Middle frontal gyrus (tissue), 1 donor: ENCODE results near the gene CHST1.

Experiments
- DNase-seq: peaks from one replicate; pipeline ENCODE4 v3.0.0-alpha.2; 2015; ENCODE audit warnings: low spot score; ENCODE audit errors: extremely low spot score

The CHST1 gene, protein sequence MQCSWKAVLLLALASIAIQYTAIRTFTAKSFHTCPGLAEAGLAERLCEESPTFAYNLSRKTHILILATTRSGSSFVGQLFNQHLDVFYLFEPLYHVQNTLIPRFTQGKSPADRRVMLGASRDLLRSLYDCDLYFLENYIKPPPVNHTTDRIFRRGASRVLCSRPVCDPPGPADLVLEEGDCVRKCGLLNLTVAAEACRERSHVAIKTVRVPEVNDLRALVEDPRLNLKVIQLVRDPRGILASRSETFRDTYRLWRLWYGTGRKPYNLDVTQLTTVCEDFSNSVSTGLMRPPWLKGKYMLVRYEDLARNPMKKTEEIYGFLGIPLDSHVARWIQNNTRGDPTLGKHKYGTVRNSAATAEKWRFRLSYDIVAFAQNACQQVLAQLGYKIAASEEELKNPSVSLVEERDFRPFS

DNA sequence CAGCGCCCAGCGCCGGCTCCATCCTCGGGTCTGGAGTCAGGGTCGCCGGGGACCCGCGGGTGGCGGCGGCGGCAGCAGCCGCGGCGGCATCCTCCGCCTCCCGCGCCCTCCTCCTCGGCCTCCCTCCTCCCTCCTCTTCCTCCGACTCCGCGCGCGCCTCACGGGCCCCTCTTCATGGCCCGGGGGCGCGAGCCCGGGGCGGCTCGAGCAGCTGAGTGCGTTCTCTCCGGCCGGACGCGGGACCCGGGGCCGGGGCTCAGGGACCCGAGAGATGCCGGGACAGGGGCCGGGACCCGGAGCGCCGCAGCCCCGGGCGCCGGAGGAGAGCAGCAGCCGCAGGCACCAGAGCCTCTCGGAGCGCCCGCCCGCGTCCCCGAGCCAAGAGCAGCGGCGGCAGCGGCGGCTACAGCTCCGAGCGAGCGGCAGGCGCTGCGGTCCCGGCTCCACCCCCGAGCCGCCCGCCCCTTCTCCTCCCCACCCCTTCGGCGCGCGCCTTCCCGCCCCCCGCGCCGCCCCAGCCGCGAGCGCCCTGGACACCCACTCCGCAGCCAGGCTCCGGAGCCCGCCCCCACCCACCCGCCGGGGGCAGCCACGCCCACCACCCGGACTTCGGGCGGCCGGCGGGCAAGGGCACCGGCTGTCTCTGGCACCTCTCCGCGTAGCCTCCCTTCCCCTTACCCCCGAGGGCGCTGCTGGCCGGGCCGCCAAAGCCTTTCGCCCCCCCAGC lies at the start of gene CHST1:
TSS of gene CHST1 (minus strand) at position 417 of the 727 bp plus-strand sequence. CDS start 14,699 bp downstream, outside the sequence.
- DNase-seq, result no peak

GRCh38 chr11:45713573-45713972 lies 48.2 kb upstream of the CHST1 start:
- DNase-seq, result no peak

DNA sequence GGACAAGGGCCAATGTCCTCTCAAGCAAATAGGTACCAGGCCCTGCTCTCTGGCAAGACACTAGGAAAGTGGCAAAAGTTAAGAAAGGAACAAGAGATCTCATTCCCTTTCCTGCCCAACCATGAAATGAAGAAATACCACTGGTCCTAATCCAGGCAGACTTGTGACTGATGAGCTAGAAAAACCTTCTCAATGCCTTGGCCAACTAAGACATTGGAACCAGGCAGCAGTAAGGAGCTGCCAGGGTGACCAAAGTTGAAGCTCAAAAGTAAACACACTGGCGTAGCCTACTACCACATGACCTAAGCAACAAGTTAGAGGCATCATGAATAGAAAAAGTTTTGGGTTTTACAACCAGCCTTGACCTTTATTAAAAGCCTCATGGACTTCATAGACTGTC lies 45.1 kb upstream of the CHST1 start:
- no peak for DNase-seq

DNA sequence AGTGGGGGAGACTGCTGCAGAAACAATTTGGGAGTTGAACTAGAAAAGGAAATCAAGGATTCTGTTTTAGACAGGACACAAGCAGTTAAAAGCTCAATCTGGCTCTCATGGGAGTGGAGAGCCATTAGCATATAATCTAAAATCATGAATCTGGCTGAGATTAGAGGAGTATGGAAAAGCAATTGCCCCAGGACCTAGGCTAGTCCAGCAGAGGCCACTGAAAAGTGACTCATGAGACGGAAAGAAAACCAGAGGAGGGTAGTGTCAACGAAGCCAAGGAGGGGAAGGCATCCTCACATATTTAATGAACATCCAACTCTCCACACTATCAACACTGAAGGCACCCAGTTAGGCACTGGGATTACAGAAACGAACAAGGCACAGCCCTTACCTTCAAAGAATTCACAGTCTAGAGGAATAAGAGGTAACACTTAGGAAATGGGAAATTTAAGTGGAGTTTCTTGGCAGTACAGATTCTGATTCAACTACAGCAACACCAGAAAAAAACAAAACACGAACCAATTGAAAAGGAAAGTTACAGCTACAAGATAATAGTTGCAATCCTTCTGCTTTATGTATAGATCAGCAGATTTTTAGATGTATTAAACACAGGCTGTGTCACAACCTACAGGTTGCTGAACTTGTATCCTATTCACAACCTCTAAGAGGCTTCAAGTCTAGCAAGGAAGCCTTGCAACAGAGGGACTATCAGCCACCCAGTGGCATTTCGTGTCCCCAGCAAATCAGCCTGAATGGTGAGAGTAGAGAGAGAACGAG lies 43.7 kb upstream of the CHST1 start:
- DNase-seq, result no peak

- DNase-seq, result no peak
Observed at GRCh38 chr11:45704635-45705034, 39.2 kb upstream of the CHST1 start.

DNA sequence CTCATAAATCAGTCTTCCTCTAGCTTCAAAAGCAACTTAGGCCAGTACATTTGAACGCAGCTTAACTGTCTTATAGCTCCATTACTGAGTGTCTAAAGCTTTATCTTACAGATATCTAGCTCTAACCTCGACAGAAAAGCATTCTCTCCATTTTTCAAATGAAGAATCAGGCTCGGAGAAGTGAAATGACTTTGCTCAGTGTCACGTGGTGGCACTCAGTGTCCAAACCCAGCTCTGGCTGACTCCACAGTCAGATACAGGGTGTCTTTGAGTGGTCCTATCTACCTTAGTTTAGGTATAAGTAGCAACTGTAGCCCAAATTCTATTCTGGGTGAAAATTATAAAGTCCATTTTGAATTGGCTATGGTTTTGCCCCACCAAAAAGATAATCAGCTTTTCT lies 38.7 kb upstream of the CHST1 start:
- no peak for DNase-seq

DNA sequence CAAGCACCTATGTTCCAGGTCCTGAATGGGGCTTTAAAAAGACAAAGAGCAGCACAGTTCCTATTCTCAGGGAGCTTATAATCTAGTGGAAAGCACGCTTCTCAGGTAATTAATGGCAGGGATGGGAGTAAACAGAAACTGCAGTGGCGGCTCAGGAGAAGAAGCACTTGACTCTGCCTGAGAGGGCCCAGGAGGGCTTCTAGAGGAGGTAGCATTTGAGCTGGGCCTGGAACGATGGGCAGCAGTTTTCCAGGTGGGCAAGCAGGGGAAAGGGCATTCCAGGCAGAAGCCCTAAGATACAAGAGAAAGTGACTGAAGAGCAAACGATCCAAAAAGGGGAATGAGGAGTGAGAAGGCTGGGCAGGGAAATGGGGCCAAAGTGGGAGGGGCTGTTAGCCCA lies 37.1 kb upstream of the CHST1 start:
- DNase-seq, result no peak

- DNase-seq, result no peak
Observed at GRCh38 chr11:45698777-45699497, 33.5 kb upstream of the CHST1 start.

GRCh38 chr11:45692808-45693453 lies 27.5 kb upstream of the CHST1 start:
- no peak for DNase-seq

DNA sequence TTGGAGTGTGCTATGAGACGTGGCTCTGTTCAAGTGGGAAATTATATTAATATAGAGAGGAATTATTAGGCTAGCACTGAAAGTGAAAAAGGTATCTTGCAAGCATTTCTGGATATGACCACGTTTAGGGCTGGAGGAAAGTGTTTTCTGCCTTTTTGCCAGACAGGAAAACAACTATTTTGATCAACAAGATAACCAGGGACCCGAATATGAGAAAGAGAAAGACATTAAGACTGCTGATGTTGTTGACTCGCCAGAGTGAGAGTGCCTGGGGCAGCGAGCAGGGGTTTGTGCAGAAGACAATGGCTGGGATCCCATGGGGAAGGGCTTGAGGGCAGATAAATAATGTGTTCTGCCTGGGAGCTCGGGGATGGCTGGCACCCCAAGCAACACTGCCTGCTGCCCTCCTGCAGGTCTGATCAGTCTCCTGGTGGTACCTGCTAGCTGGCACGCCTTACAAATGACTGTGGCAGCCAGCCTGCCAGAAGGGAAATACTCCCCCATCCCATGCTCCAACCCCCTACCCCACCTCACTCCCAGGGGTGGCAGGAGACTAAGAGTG lies 23.1 kb upstream of the CHST1 start:
- DNase-seq, result no peak

GRCh38 chr11:45687836-45688235 lies 22.4 kb upstream of the CHST1 start:
- no peak for DNase-seq

GRCh38 chr11:45685964-45686537 lies 20.6 kb upstream of the CHST1 start:
- DNase-seq, result no peak

GRCh38 chr11:45684440-45684839 lies 19.0 kb upstream of the CHST1 start:
- DNase-seq, result no peak

DNA sequence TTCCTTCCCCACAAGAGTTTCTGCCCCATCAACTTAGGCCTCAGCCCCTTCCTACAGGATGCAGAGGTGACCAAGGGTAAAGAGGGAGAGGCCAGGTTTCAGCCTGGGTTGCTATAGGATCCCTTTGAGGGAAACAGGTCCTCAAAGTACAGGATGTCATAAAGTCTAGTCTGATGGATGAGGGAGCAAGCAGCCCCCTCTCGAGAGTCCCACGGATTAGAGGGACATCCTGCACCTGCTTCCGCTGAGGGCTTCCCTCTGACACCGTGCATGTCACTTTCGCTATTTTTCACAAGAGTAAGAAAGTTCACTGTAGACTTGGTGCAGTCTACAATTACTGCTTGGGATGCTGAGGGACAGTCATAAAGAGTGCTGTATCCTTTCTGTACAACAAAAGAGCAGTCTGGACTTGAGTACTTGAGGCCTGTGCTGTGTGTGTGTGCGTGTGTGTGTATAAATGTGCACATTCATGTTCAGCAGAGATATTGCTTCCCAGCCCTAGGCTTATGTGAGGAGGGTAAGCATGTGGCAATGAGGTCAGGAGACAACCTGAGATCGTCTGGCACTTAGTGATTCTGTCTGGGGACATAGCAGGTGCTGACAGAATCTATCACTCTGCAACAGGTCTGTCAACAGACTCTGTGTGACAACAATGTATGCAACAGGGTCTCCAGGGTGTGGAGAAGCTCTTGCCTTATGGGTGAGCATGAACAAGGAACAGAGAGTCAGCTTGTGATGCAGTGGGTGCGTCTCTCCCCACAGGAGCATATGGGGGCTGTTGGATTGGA lies 18.0 kb upstream of the CHST1 start:
- DNase-seq, result no peak

- DNase-seq, result no peak
Observed at GRCh38 chr11:45679806-45680205, 14.4 kb upstream of the CHST1 start.

DNA sequence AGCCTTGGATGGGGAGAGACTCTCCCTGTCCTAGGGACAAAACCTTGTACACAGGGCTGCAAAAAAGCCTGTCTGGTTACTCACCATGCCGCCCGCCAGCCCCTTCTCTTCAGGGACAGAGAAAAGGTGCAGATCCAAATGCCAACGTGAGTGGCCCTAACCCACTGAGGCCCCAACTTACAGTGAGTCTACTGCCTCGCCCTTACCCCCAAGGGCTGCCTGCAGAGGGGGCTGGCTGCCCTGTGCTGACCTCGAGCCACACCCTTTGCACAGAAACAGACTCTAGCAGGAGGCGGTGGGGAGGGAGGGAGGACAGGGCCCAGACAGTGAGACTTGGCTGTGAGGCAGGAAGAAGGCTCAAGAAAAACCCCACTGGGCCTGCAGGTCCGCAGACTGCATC lies 13.6 kb upstream of the CHST1 start:
- DNase-seq, result no peak

GRCh38 chr11:45677770-45678512 lies 12.5 kb upstream of the CHST1 start:
- DNase-seq, result no peak

DNA sequence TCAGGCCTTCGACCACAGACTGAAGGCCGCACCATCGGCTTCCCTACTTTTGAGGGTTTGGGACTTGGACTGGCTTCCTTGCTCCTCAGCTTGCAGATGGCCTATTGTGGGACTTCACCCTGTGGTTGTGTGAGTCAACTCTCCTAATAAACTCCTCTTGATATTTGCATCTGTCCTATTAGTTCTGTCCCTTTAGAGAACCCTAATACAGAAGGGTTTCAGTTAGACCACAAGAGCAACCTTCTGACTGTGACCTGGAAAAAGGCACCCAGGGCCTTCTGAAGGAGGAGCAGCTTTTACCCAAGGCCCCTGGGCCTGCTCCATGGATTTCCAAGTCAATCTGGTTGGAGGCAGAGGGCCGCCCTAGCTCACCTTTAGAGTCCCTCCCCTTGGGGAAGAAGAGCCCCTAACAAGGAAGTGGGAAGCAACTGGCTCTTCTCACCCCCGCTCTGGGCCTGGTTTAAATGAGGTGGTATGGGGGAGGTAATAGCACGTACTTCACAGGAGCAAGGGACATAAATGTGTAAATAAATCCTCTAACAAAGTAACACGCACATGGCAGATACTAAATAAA lies 11.2 kb upstream of the CHST1 start:
- no peak for DNase-seq
